ENCODE measurements around the gene MEGF11.

Gene MEGF11

GRCh38 chr15:66163553-66163952, 90.0 kb downstream of the MEGF11 start:
- H3K4me3 ChIP-seq (replicated peaks; ENCODE audit: insufficient read depth, low read length): no peak overlapping the region
- H3K27ac ChIP-seq (replicated peaks): no peak overlapping the region
- TF ChIP-seq GABPA (IDR thresholded peaks at IDR 0.05; ENCODE audit: low read depth) (no peak), POLR2AphosphoS5 (IDR thresholded peaks at IDR 0.05; ENCODE audit: low read depth) (no peak), SPI1 (IDR thresholded peaks at IDR 0.05; ENCODE audit: borderline replicate concordance, low read depth) (no peak)
- TF ChIP-seq, protein P1, sequence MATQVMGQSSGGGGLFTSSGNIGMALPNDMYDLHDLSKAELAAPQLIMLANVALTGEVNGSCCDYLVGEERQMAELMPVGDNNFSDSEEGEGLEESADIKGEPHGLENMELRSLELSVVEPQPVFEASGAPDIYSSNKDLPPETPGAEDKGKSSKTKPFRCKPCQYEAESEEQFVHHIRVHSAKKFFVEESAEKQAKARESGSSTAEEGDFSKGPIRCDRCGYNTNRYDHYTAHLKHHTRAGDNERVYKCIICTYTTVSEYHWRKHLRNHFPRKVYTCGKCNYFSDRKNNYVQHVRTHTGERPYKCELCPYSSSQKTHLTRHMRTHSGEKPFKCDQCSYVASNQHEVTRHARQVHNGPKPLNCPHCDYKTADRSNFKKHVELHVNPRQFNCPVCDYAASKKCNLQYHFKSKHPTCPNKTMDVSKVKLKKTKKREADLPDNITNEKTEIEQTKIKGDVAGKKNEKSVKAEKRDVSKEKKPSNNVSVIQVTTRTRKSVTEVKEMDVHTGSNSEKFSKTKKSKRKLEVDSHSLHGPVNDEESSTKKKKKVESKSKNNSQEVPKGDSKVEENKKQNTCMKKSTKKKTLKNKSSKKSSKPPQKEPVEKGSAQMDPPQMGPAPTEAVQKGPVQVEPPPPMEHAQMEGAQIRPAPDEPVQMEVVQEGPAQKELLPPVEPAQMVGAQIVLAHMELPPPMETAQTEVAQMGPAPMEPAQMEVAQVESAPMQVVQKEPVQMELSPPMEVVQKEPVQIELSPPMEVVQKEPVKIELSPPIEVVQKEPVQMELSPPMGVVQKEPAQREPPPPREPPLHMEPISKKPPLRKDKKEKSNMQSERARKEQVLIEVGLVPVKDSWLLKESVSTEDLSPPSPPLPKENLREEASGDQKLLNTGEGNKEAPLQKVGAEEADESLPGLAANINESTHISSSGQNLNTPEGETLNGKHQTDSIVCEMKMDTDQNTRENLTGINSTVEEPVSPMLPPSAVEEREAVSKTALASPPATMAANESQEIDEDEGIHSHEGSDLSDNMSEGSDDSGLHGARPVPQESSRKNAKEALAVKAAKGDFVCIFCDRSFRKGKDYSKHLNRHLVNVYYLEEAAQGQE (IDR thresholded peaks at IDR 0.05; ENCODE audit: insufficient replicate concordance, low read depth): no peak
- TF ChIP-seq, protein P2, sequence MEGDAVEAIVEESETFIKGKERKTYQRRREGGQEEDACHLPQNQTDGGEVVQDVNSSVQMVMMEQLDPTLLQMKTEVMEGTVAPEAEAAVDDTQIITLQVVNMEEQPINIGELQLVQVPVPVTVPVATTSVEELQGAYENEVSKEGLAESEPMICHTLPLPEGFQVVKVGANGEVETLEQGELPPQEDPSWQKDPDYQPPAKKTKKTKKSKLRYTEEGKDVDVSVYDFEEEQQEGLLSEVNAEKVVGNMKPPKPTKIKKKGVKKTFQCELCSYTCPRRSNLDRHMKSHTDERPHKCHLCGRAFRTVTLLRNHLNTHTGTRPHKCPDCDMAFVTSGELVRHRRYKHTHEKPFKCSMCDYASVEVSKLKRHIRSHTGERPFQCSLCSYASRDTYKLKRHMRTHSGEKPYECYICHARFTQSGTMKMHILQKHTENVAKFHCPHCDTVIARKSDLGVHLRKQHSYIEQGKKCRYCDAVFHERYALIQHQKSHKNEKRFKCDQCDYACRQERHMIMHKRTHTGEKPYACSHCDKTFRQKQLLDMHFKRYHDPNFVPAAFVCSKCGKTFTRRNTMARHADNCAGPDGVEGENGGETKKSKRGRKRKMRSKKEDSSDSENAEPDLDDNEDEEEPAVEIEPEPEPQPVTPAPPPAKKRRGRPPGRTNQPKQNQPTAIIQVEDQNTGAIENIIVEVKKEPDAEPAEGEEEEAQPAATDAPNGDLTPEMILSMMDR (IDR thresholded peaks at IDR 0.05; ENCODE audit: insufficient read depth, low read length): no peak
- no peaks in the 10 kb centered on the region for H3K27me3 ChIP-seq (ENCODE audit: insufficient read depth, poor library complexity, severe bottlenecking)
- no peak for DNase-seq (ENCODE audit: low read depth in 1 of 2, low spot score in 1 of 2)

GRCh38 chr15:66162286-66162685, 91.3 kb downstream of the MEGF11 start:
- H3K4me3 ChIP-seq (replicated peaks; ENCODE audit: insufficient read depth, low read length): no peak overlapping the region
- no peaks in the 10 kb centered on the region for H3K27me3 ChIP-seq (ENCODE audit: insufficient read depth, poor library complexity, severe bottlenecking)
- no peak for DNase-seq (ENCODE audit: low read depth in 1 of 2, low spot score in 1 of 2)
- no peak overlapping the region for H3K27ac ChIP-seq (replicated peaks)
- TF ChIP-seq GABPA (IDR thresholded peaks at IDR 0.05; ENCODE audit: low read depth): no peak
- TF ChIP-seq, protein P1 (IDR thresholded peaks at IDR 0.05; ENCODE audit: insufficient replicate concordance, low read depth): no peak
- TF ChIP-seq, protein P2 (IDR thresholded peaks at IDR 0.05; ENCODE audit: insufficient read depth, low read length): no peak
- TF ChIP-seq POLR2AphosphoS5 (IDR thresholded peaks at IDR 0.05; ENCODE audit: low read depth): no peak
- no peak for TF ChIP-seq SPI1 (IDR thresholded peaks at IDR 0.05; ENCODE audit: borderline replicate concordance, low read depth)

DNA sequence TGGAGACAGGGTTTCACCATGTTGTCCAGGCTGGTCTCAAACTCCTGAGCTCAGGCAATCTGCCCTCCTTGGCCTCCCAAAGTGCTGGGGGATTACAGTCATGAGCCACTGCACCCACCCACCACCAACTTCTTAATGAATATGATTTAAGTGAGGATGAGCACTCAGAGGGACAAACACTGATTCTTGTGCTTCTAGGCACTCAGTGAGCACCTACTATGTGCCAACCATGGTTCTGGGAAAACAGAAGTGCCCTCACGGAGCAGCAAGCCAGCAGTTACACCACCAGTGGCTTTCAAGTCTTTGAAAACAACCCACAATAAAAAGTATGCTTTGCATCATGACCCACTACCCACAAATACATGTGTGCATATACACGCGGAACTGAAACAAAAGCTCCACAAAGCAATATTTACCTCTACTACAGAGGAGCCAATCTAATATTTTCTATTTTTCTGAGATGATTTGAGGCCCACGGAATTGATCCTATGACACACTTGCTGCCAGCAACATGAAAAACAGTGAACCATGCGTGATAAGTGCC, 91.9 kb downstream of the MEGF11 start:
- Histone ChIP-seq H3K27ac (replicated peaks) (no peak overlapping the region), H3K4me3 (replicated peaks; ENCODE audit: insufficient read depth, low read length) (no peak overlapping the region), H3K27me3 (ENCODE audit: insufficient read depth, poor library complexity, severe bottlenecking) (no peaks in the 10 kb centered on the region)
- TF ChIP-seq, protein P1 (IDR thresholded peaks at IDR 0.05; ENCODE audit: insufficient replicate concordance, low read depth): no peak
- TF ChIP-seq, protein P2 (IDR thresholded peaks at IDR 0.05; ENCODE audit: insufficient read depth, low read length): no peak
- DNase-seq (ENCODE audit: low read depth in 1 of 2, low spot score in 1 of 2): no peak
